ENCODE measurements around the gene ACOXL.
A peak's percentile ranks its signal among the peaks of the same experiment; 100 is the strongest.

The ACOXL gene

DNA sequence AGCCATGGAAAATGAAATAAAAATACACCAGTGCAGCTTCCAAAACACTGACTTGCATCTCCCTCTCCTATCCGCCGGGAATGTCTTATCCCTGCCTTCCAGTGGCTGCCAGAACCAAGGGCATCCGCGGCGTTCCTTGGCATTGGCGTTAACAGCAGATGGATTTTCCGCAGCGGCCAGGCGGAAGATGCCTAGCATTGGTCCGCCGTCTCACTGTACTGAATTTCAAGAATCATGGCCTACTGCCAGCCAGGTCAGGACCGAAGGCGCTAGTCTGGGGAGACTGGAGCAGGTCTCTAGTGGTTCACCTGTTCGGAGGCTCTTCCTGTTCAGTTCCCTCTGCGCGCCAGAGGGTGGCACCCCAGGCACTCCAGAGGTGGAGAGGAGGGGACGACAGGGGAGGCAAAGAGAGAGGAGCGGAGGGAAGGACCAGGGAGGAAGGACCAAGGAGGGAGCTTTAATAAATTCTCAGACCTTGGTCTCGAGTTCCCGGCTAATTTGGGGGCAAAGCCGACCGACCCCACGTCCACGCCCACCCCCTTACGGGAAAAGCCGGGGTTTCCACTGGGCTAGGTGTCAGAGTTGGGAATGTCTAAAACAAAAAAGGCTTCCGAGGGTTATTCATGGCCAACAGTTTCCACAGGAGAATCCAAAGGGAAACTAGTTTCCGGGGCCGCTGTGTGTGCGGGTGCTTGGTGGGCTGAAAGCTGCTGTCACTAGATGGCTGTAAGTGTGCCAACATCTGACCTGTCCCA lies 384.6 kb downstream of the ACOXL start:
- in situ Hi-C loops (cut with MboI; ENCODE audit: low sequenced_read_pairs, unreplicated experiment), result no loop called here
- peak; percentile 60 for TF ChIP-seq CTCF (IDR thresholded peaks at IDR 0.05; ENCODE audit: borderline replicate concordance, control extremely low read depth, extremely low read depth, insufficient read depth, missing control alignments)
- peak; percentile 75 for DNase-seq (ENCODE audit: low spot score)

- in situ Hi-C loops (cut with MboI; ENCODE audit: low sequenced_read_pairs, unreplicated experiment), result no loop called here
- DNase-seq (ENCODE audit: low spot score), result no peak
- no peak for TF ChIP-seq CTCF (IDR thresholded peaks at IDR 0.05; ENCODE audit: borderline replicate concordance, control extremely low read depth, extremely low read depth, insufficient read depth, missing control alignments)
Observed at GRCh38 chr2:111117598-111118480, 385.5 kb downstream of the ACOXL start.

DNA sequence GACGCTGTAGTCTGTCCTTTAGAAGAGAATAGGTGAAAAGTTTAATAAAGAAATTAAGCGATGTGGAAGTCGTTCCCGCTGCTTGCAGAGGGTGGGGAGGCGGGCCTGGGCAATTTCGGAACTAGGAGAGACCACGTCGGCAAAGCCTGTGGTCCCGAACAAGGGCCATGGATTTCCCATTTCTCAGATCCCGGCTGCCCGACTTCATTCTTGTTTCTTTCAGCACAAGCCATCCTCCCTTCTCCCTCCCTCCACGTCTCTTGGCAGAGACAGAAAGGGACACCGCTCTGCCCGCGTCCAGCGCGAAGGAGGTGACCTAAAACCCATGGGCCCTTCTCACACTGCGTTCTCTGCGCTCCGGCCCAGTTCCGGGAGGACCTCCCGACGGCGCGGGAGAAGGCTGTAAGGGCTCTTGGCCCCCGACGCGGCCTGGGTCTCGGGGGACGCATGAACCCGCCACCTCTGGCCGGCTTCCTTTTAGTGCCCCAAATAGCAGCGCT lies 386.2 kb downstream of the ACOXL start:
- no peak for DNase-seq (ENCODE audit: low spot score)
- TF ChIP-seq CTCF (IDR thresholded peaks at IDR 0.05; ENCODE audit: borderline replicate concordance, control extremely low read depth, extremely low read depth, insufficient read depth, missing control alignments), result no peak
- in situ Hi-C loops (cut with MboI; ENCODE audit: low sequenced_read_pairs, unreplicated experiment), result no loop called here

- in situ Hi-C loops (cut with MboI; ENCODE audit: low sequenced_read_pairs, unreplicated experiment), result no loop called here
- DNase-seq (ENCODE audit: low spot score), result peak; percentile 30
- TF ChIP-seq CTCF (IDR thresholded peaks at IDR 0.05; ENCODE audit: borderline replicate concordance, control extremely low read depth, extremely low read depth, insufficient read depth, missing control alignments), result no peak
Observed at GRCh38 chr2:111118981-111119821, 386.8 kb downstream of the ACOXL start.

GRCh38 chr2:111119822-111120252 lies 387.5 kb downstream of the ACOXL start:
- in situ Hi-C loops (cut with MboI; ENCODE audit: low sequenced_read_pairs, unreplicated experiment), result no loop called here
- TF ChIP-seq CTCF (IDR thresholded peaks at IDR 0.05; ENCODE audit: borderline replicate concordance, control extremely low read depth, extremely low read depth, insufficient read depth, missing control alignments), result no peak
- DNase-seq (ENCODE audit: low spot score), result peak; percentile 49

Data from GM13976 (cell line).